ENCODE data around the gene TMEM117. TPM values are rescaled to one million over a fixed set of nuclear protein-coding genes. Genes with fewer than 3 reads are reported as not detected.
A peak's percentile ranks its signal among the peaks of the same experiment; 100 is the strongest.

The TMEM117 gene
- total and polyA plus RNA-seq, 2 donors from 2014 or later: 5.9 to 6.0 TPM

GRCh38 chr12:43988838-43989560, 153.1 kb downstream of the TMEM117 start:
- TF ChIP-seq CTCF (IDR thresholded peaks at IDR 0.05; ENCODE audit: borderline replicate concordance, extremely low read depth, insufficient read depth): no peak
- intact Hi-C loops (cut with DNase I): no loop called here
- H3K9me3 ChIP-seq (ENCODE audit: control insufficient read depth in 2 of 3, insufficient read depth in 1 of 3, low read length in 3 of 3): peaks cover 0 to 2% (median 0%) of the 10 kb centered on the region in 3 donors
- H3K27me3 ChIP-seq (ENCODE audit: control insufficient read depth, insufficient read depth, low read length): no peaks in the 10 kb centered on the region
- no peak overlapping the region for H3K9ac ChIP-seq (ENCODE audit: low read length in 3 of 3)
- H3K4me1 ChIP-seq (ENCODE audit: control insufficient read depth in 2 of 3, insufficient read depth in 2 of 3, low read depth in 1 of 3, low read length in 3 of 3): no peaks in the 10 kb centered on the region
- no peak overlapping the region for H3K4me3 ChIP-seq (ENCODE audit: low read length in 3 of 3)
- DNase-seq (no peak), FAIRE-seq (no peak)
- H3K36me3 ChIP-seq (ENCODE audit: control insufficient read depth in 2 of 3, insufficient read depth in 3 of 3, low read length in 3 of 3): no peaks in the 10 kb centered on the region
- H3K27ac ChIP-seq (ENCODE audit: low read depth in 2 of 2, low read length in 2 of 2): no peak overlapping the region

- Histone ChIP-seq H3K9ac (ENCODE audit: low read length in 3 of 3) (no peak overlapping the region), H3K4me3 (ENCODE audit: low read length in 3 of 3) (no peak overlapping the region), H3K9me3 (ENCODE audit: control insufficient read depth in 2 of 3, insufficient read depth in 1 of 3, low read length in 3 of 3) (no peaks in the 10 kb centered on the region), H3K4me1 (ENCODE audit: control insufficient read depth in 2 of 3, insufficient read depth in 2 of 3, low read depth in 1 of 3, low read length in 3 of 3) (no peaks in the 10 kb centered on the region), H3K36me3 (ENCODE audit: control insufficient read depth in 2 of 3, insufficient read depth in 3 of 3, low read length in 3 of 3) (no peaks in the 10 kb centered on the region), H3K27me3 (ENCODE audit: control insufficient read depth, insufficient read depth, low read length) (no peaks in the 10 kb centered on the region), H3K27ac (ENCODE audit: low read depth in 2 of 2, low read length in 2 of 2) (no peak overlapping the region)
- DNase-seq: no peak
- TF ChIP-seq CTCF (IDR thresholded peaks at IDR 0.05; ENCODE audit: borderline replicate concordance, extremely low read depth, insufficient read depth): no peak
- FAIRE-seq: no peak
- intact Hi-C loops (cut with DNase I): no loop called here
Observed at GRCh38 chr12:43992856-43993255, 157.0 kb downstream of the TMEM117 start.

GRCh38 chr12:44000309-44000952, 164.6 kb downstream of the TMEM117 start:
- DNase-seq: peak in 2 of 5 donors; percentile 4 to 27
- no peaks in the 10 kb centered on the region for H3K4me1 ChIP-seq (ENCODE audit: control insufficient read depth in 2 of 3, insufficient read depth in 2 of 3, low read depth in 1 of 3, low read length in 3 of 3)
- no peaks in the 10 kb centered on the region for H3K27me3 ChIP-seq (ENCODE audit: control insufficient read depth, insufficient read depth, low read length)
- intact Hi-C loops (cut with DNase I): no loop called here
- no peak for FAIRE-seq
- H3K9ac ChIP-seq (ENCODE audit: low read length in 3 of 3): no peak overlapping the region
- no peak overlapping the region for H3K4me3 ChIP-seq (ENCODE audit: low read length in 3 of 3)
- H3K36me3 ChIP-seq (ENCODE audit: control insufficient read depth in 2 of 3, insufficient read depth in 3 of 3, low read length in 3 of 3): no peaks in the 10 kb centered on the region
- TF ChIP-seq CTCF (IDR thresholded peaks at IDR 0.05; ENCODE audit: borderline replicate concordance, extremely low read depth, insufficient read depth): peak; percentile 42
- no peaks in the 10 kb centered on the region for H3K9me3 ChIP-seq (ENCODE audit: control insufficient read depth in 2 of 3, insufficient read depth in 1 of 3, low read length in 3 of 3)
- H3K27ac ChIP-seq (ENCODE audit: low read depth in 2 of 2, low read length in 2 of 2): no peak overlapping the region

Data from kidney (tissue), 14 donors.